Tibial artery (tissue), 4 donors: ENCODE measurements around the gene GALT.

ENCODE experiments used
- DNase-seq, 2 donors: peaks; one replicate each; pipeline ENCODE4 v3.0.0-alpha.2; 2019
- H3K27ac ChIP-seq, 2 donors: fragments of 200-600 bp; sonication (generic) in 1 of 2; 1 replicate in 1 of 2; 2 replicates in 1 of 2; pipeline ENCODE4 v1.5.1; 2018 to 2019; ENCODE audit warnings: mild to moderate bottlenecking in 1 of 2
- H3K27me3 ChIP-seq, 2 donors: fragments of 200-600 bp; sonication (generic) in 1 of 2; one replicate each; pipeline versions ENCODE4 v1.5.1 to v1.6.0; 2016 to 2019
- H3K36me3 ChIP-seq, 3 donors: fragments of 200-600 bp; sonication (generic) in 2 of 3; one replicate each; pipeline ENCODE4 v1.5.1; 2016 to 2019; ENCODE audit warnings: mild to moderate bottlenecking in 2 of 3
- H3K4me1 ChIP-seq, 4 donors: fragments of 200-600 bp; sonication (generic) in 2 of 4; 1 replicate in 3 of 4; 2 replicates in 1 of 4; pipeline ENCODE4 v1.5.1; 2016 to 2019
- H3K4me3 ChIP-seq, 2 donors: fragments of 200-600 bp; sonication (generic) in 1 of 2; 1 replicate in 1 of 2; 2 replicates in 1 of 2; pipeline ENCODE4 v1.5.1; 2018 to 2019; ENCODE audit warnings: mild to moderate bottlenecking in 2 of 2
- H3K9me3 ChIP-seq, 3 donors: fragments of 200-600 bp; sonication (generic) in 1 of 3; one replicate each; pipeline ENCODE4 v1.5.1; 2016 to 2019
- CTCF ChIP-seq, 2 experiments: fragments of 200-600 bp in 1 of 2; fragments of 450-650 bp in 1 of 2; IDR thresholded peaks; one replicate each; pipeline ENCODE4 v1.5.1; 2017 to 2019; ENCODE audit warnings: antibody characterized with exemption in 2 of 2, mild to moderate bottlenecking in 1 of 2, moderate library complexity in 1 of 2
- intact Hi-C: fragments of 100-400 bp; cut with DNase I; formaldehyde crosslinking; loops from one replicate; pipeline ENCODE4 v1.15.0; 2023; ENCODE audit warnings: low total_unique reads

GALT gene

GRCh38 chr9:34654323-34655051 is 8.0 kb downstream of the GALT start:
- peaks cover 3 to 20% (median 3%) of the 10 kb centered on the region in 3 donors for H3K36me3 ChIP-seq
- no peaks in the 10 kb centered on the region for H3K27me3 ChIP-seq
- intact Hi-C loops: no loop called here
- DNase-seq: peak; percentile 79 to 94
- H3K27ac ChIP-seq: peak overlapping the region; percentile 86 to 93
- TF ChIP-seq CTCF (IDR thresholded peaks at IDR 0.05): no peak
- peaks cover 8 to 53% (median 46%) of the 10 kb centered on the region in 4 donors for H3K4me1 ChIP-seq
- peak overlapping the region in 1 of 2 donors; percentile 30 for H3K4me3 ChIP-seq
- no peaks in the 10 kb centered on the region for H3K9me3 ChIP-seq

GRCh38 chr9:34655394-34655793 is 8.9 kb downstream of the GALT start:
- TF ChIP-seq CTCF (IDR thresholded peaks at IDR 0.05): no peak
- Histone ChIP-seq H3K36me3 (peaks cover 6 to 24% (median 8%) of the 10 kb centered on the region in 3 donors), H3K9me3 (no peaks in the 10 kb centered on the region), H3K27me3 (no peaks in the 10 kb centered on the region), H3K4me3 (no peak overlapping the region), H3K4me1 (peaks cover 8 to 53% (median 46%) of the 10 kb centered on the region in 4 donors), H3K27ac (peak overlapping the region; percentile 86 to 93)
- no peak for DNase-seq
- intact Hi-C loops: no loop called here

GRCh38 chr9:34656992-34657391 is 10.5 kb downstream of the GALT start:
- Histone ChIP-seq H3K36me3 (peaks cover 14 to 39% (median 18%) of the 10 kb centered on the region in 3 donors), H3K4me1 (peaks cover 8 to 40% (median 35%) of the 10 kb centered on the region in 4 donors)

GRCh38 chr9:34658461-34658860 is 12.0 kb downstream of the GALT start:
- Histone ChIP-seq H3K9me3 (no peaks in the 10 kb centered on the region), H3K27me3 (no peaks in the 10 kb centered on the region), H3K4me3 (no peak overlapping the region), H3K4me1 (peaks cover 0 to 27% (median 22%) of the 10 kb centered on the region in 4 donors), H3K36me3 (peaks cover 14 to 50% (median 20%) of the 10 kb centered on the region in 3 donors), H3K27ac (no peak overlapping the region)
- intact Hi-C loops: no loop called here
- TF ChIP-seq CTCF (IDR thresholded peaks at IDR 0.05): no peak
- no peak for DNase-seq

More at GRCh38 chr9:34656992-34657391, 10.5 kb downstream of the GALT start:
- Histone ChIP-seq H3K9me3 (no peaks in the 10 kb centered on the region), H3K27ac (no peak overlapping the region), H3K27me3 (no peaks in the 10 kb centered on the region), H3K4me3 (no peak overlapping the region)
- no peak for TF ChIP-seq CTCF (IDR thresholded peaks at IDR 0.05)
- DNase-seq: no peak
- intact Hi-C loops: no loop called here

- no peaks in the 10 kb centered on the region for H3K9me3 ChIP-seq
- H3K36me3 ChIP-seq: peaks cover 14 to 50% (median 20%) of the 10 kb centered on the region in 3 donors
- H3K27ac ChIP-seq: no peak overlapping the region
- no peak for TF ChIP-seq CTCF (IDR thresholded peaks at IDR 0.05)
- H3K4me1 ChIP-seq: peaks cover 0 to 25% (median 14%) of the 10 kb centered on the region in 4 donors
- intact Hi-C loops: no loop called here
- no peaks in the 10 kb centered on the region for H3K27me3 ChIP-seq
- DNase-seq: no peak
- no peak overlapping the region for H3K4me3 ChIP-seq
Observed at GRCh38 chr9:34659592-34660253, 13.2 kb downstream of the GALT start.
